ENCODE measurements around the gene SPAG4.

The SPAG4 gene

DNA sequence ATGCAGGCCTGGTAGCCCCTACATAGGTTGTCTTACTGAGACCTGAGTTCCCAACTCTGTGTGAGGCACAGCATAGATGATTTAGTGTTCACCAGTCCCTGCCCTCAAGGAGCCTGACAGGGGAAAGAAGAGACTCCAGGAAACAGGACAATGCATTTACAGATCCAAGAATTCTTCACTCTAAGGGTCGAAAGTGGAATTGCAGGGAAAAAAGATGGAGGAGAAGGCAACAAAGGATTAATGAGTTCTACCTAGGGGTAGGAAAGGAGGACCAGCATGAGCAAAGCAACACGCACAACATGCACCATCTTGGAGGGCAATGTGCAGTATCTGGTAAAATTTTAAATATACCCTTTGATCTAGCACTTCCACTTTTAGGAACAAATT is 5.9 kb downstream of the SPAG4 start:
- peaks cover 22% of the 10 kb centered on the region for H3K4me1 ChIP-seq
- no peaks in the 10 kb centered on the region for H3K27me3 ChIP-seq (ENCODE audit: low read depth)
- no peak overlapping the region for H3K4me3 ChIP-seq
- no peak for DNase-seq (ENCODE audit: low spot score in 2 of 2)
- H3K9me3 ChIP-seq, result no peaks in the 10 kb centered on the region
- in situ Hi-C loops (cut with MboI; ENCODE audit: low sequenced_read_pairs), result no loop called here
- H3K36me3 ChIP-seq (replicated peaks), result peaks cover 18% of the 10 kb centered on the region

DNA sequence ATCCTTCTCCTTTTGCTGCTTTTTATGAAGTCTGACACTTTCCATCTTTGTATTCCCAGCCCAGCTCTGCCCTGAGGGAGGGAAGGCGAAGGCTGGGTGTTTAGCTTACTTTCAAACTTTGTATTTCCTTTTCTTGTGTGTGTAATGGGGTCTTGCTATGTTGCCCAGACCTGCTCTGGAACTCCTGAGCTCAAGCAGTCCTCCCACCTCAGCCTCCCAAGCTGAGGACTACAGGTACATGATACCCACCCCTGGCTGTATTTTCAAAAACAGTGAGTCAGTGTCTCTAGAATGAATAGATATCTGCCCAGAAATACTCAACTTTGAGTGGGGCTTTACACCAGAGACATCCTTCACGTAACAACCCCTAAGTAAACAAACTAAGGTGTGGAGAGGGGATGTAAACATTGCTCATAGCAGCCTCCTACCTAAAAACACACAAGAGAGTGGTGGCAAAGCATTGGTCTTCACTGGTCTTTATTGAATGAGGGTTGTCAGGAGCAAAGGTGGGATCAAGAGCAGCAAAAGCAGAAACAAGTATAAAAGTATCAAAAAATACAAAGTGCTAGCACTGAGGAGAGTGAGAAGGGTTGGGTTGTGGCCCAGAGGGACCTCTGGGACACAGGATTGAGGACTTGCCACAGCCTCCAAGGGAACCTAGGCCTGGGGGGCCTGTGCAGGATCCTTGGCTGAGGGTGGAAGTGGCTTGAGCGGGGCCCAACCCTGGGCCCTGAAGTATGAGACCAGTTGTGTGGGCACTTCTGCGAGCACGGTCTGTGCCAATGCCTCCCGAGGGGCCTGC is 10.2 kb downstream of the SPAG4 start:
- H3K9me3 ChIP-seq, result no peaks in the 10 kb centered on the region
- in situ Hi-C loops (cut with MboI; ENCODE audit: low sequenced_read_pairs), result no loop called here
- H3K4me3 ChIP-seq, result no peak overlapping the region
- peaks cover 43% of the 10 kb centered on the region for H3K36me3 ChIP-seq (replicated peaks)
- DNase-seq (ENCODE audit: low spot score in 2 of 2), result no peak
- no peaks in the 10 kb centered on the region for H3K4me1 ChIP-seq
- H3K27me3 ChIP-seq (ENCODE audit: low read depth), result no peaks in the 10 kb centered on the region

DNA sequence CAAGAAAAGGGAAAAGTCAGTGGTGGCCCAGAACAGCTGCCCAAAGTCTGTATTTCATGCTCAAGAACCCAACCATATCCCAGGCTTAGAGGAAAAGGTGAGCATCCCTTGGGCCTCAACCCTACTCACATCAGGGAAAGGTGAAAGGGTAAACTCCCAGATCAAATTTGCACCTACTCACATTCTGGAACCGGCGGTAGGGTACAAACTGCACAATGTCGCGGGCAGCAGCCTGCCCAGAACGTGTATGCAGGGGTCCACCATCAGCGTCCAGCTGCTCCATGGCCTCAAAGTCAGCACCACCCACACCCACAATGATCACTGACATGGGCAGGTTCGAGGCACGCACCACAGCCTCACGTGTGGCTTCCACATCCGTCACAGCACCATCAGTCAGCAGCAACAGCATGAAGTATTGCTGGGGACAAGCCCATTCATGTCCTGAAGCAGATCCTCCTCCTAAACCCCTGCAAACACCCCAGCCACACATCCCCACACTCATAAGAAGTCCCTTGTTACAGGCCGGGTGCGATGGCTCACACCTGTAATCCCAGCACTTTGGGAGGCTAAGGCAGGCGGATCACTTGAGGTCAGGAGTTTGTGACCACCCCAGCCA is 10.9 kb downstream of the SPAG4 start:
- Histone ChIP-seq H3K27me3 (ENCODE audit: low read depth) (no peaks in the 10 kb centered on the region), H3K4me3 (no peak overlapping the region), H3K36me3 (replicated peaks) (peaks cover 50% of the 10 kb centered on the region), H3K9me3 (no peaks in the 10 kb centered on the region), H3K4me1 (no peaks in the 10 kb centered on the region)
- DNase-seq (ENCODE audit: low spot score in 2 of 2), result no peak
- in situ Hi-C loops (cut with MboI; ENCODE audit: low sequenced_read_pairs), result no loop called here

DNA sequence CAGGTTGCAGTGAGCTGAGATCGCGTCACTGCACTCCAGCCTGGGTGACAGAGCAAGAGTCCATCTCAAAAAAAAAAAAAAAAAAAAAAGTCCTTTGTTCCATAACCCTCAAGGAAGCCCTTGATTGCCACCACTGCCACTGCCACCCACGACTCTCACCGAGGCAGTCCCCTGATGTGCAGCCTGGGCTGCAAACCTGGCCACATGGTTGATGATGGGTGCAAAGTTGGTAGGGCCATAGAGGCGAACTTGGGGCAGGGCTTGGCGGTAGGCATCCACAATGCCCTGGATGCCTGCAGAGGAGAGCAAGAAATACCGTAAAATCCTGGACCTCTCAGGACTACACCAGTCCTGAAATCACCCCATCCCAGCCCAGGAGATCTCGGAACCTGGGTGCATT is 11.5 kb downstream of the SPAG4 start:
- no peaks in the 10 kb centered on the region for H3K9me3 ChIP-seq
- no peaks in the 10 kb centered on the region for H3K27me3 ChIP-seq (ENCODE audit: low read depth)
- no peaks in the 10 kb centered on the region for H3K4me1 ChIP-seq
- DNase-seq (ENCODE audit: low spot score in 2 of 2), result no peak
- H3K4me3 ChIP-seq, result no peak overlapping the region
- in situ Hi-C loops (cut with MboI; ENCODE audit: low sequenced_read_pairs), result no loop called here
- peaks cover 55% of the 10 kb centered on the region for H3K36me3 ChIP-seq (replicated peaks)

DNA sequence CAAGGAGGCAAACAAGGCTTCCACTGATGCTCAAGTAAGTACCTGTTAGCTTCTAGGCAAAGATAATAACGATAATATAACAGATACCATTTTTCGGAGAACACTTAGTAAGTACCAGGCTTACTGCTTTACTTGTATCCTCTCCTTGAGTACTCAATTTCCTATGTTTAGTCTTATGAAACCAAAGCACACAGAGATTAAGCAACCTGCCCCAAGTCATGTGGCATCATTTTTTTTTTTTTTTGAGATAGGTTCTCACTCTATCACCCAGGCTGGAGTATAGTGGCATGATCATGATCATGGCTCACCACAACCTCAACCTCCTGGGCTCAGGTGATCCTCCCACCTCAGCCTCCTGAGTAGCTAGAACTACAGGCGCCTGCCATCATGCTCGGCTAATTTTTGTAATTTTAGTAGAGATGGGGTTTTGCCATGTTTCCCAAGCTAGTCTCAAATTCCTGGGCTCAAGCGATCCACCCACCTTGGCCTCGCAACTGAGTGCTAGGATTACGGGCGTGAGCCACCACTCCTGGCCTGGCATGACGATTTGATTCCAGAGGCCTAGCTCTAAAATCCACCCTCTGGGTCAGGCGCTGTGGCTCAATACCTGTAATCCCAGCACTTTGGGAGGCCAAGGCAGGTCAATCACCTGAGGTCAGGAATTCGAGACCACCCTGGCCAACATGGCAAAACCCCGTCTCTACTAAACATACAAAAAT is 14.0 kb downstream of the SPAG4 start:
- no peak for DNase-seq (ENCODE audit: low spot score in 2 of 2)
- in situ Hi-C loops (cut with MboI; ENCODE audit: low sequenced_read_pairs), result no loop called here
- Histone ChIP-seq H3K4me1 (no peaks in the 10 kb centered on the region), H3K4me3 (no peak overlapping the region), H3K27me3 (ENCODE audit: low read depth) (no peaks in the 10 kb centered on the region), H3K36me3 (replicated peaks) (peaks cover 55% of the 10 kb centered on the region), H3K9me3 (no peaks in the 10 kb centered on the region)

DNA sequence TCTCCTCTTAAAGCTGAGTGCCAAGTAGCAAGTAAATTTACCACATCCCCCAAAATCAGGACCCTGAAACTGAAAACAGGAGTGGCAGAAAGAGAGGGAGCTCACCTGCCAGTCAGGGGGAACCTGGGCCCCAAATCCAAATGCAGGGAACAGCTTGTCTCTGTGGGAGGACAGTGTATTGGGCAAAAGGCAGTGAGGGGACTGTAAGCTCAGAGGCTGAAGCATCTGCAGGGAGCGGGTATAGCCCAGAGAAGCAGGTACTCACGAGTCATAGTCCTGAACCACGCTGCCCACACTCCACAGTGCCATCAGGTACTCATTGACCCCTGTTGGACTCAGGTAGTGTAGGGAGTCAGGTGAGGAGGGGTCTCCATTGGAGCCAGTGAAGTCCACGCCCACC is 15.0 kb downstream of the SPAG4 start:
- peaks cover 47% of the 10 kb centered on the region for H3K36me3 ChIP-seq (replicated peaks)
- H3K27me3 ChIP-seq (ENCODE audit: low read depth), result no peaks in the 10 kb centered on the region
- H3K4me3 ChIP-seq, result no peak overlapping the region
- H3K9me3 ChIP-seq, result no peaks in the 10 kb centered on the region
- H3K4me1 ChIP-seq, result no peaks in the 10 kb centered on the region
- DNase-seq (ENCODE audit: low spot score in 2 of 2), result no peak
- in situ Hi-C loops (cut with MboI; ENCODE audit: low sequenced_read_pairs), result no loop called here

DNA sequence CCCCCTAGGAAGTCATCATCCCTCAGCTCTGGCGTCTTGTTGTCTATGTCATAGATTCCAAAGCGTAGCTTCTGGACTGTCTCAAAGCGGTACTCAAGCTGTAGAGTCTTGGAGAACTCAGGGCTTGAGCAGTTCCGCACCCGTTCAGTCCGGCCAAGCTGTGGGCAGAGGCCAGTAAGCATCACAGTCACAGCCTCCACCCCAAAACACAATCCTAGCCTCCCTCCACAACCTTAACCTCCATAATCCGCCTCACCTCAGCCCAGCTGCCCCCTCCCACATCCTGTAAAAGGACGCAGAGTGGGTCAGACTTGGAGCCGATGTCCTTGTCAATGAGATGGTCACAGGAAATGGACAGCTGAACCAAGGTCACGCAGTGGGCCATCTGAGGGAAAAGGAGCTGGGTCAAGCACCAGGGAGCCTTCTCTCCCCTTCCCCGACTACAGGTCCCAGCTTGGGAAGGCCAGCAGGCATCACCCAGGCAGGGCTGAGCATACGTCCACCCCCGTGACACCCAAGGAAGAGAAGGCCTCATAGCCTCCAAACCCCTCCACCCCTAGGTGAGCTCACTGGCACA is 17.0 kb downstream of the SPAG4 start:
- in situ Hi-C loops (cut with MboI; ENCODE audit: low sequenced_read_pairs), result no loop called here

DNA sequence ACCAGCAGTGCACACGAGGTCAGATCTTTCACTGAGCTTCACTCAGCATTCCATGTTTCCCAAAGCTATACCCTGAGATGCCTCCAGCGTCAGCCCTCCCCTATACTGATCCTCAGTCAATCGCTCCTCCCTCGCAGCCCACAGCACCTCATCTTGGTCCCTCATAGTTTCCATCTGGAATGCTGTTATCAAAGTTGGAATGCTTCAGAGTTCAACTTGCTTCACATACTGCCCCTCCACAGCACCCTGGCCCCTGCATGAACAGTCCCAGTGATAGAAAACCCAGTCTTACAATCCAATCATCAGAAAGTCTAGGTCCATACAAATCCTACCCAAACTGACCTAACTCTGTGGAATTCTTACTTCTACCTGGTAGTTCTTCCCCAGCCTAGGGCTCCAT is 20.0 kb downstream of the SPAG4 start:
- in situ Hi-C loops (cut with MboI; ENCODE audit: low sequenced_read_pairs), result no loop called here
- no peak for DNase-seq (ENCODE audit: low spot score in 2 of 2)
- H3K36me3 ChIP-seq (replicated peaks), result peaks cover 13% of the 10 kb centered on the region

More for the DNA sequence above, 17.0 kb downstream of the SPAG4 start:
- Histone ChIP-seq H3K9me3 (no peaks in the 10 kb centered on the region), H3K27me3 (ENCODE audit: low read depth) (no peaks in the 10 kb centered on the region), H3K4me1 (no peaks in the 10 kb centered on the region), H3K4me3 (no peak overlapping the region), H3K36me3 (replicated peaks) (peaks cover 31% of the 10 kb centered on the region)
- DNase-seq (ENCODE audit: low spot score in 2 of 2), result no peak

DNA sequence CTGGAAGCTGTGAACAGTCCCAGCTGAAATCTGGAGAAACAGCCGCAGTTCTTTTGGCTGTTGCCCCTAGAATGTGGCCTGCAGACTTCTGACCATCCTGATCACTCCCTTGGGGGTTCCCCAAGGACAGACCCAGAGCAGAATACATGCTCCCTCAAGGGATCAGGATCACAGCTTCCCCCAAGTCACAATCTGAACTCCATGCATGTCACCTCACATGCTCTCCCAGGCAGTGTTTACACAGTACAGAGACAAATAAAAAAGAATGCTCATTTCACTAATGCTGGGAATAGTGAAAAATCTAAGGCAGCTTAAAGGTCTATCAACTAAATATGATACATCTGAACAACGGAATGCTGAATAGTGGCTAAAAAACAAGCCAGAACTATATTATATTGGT is 20.5 kb downstream of the SPAG4 start:
- in situ Hi-C loops (cut with MboI; ENCODE audit: low sequenced_read_pairs), result no loop called here
- DNase-seq (ENCODE audit: low spot score in 2 of 2), result no peak
- H3K9me3 ChIP-seq, result no peaks in the 10 kb centered on the region
- H3K36me3 ChIP-seq (replicated peaks), result peaks cover 9% of the 10 kb centered on the region
- no peaks in the 10 kb centered on the region for H3K27me3 ChIP-seq (ENCODE audit: low read depth)
- peaks cover 15% of the 10 kb centered on the region for H3K4me1 ChIP-seq
- no peak overlapping the region for H3K4me3 ChIP-seq

More for the DNA sequence above, 20.0 kb downstream of the SPAG4 start:
- H3K4me1 ChIP-seq, result peaks cover 15% of the 10 kb centered on the region
- H3K9me3 ChIP-seq, result no peaks in the 10 kb centered on the region
- no peak overlapping the region for H3K4me3 ChIP-seq
- H3K27me3 ChIP-seq (ENCODE audit: low read depth), result no peaks in the 10 kb centered on the region

DNA sequence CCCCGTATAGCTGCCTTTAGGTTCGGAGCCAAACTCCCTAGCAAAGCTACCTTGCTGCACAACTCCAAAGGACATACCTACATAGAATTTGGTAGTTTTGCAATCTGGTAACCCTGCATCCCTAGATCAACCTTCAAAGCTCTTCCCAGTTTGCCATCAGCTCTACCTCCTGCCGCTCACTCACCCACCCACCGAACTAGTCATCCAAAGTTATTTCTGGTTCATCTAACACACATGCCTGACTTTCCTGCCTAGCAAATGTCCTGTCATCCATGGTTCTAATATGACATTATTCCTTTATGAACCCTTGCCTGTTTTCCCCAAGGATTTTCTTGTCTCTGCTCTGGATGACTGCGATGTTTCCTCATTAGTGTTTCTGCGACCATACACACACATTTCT is 21.6 kb downstream of the SPAG4 start:
- H3K4me1 ChIP-seq, result peaks cover 15% of the 10 kb centered on the region
- no peak for DNase-seq (ENCODE audit: low spot score in 2 of 2)
- no peaks in the 10 kb centered on the region for H3K9me3 ChIP-seq
- H3K4me3 ChIP-seq, result no peak overlapping the region
- in situ Hi-C loops (cut with MboI; ENCODE audit: low sequenced_read_pairs), result no loop called here
- H3K36me3 ChIP-seq (replicated peaks), result no peaks in the 10 kb centered on the region; the same call in 1 of the 2 replicates
- H3K27me3 ChIP-seq (ENCODE audit: low read depth), result no peaks in the 10 kb centered on the region

DNA sequence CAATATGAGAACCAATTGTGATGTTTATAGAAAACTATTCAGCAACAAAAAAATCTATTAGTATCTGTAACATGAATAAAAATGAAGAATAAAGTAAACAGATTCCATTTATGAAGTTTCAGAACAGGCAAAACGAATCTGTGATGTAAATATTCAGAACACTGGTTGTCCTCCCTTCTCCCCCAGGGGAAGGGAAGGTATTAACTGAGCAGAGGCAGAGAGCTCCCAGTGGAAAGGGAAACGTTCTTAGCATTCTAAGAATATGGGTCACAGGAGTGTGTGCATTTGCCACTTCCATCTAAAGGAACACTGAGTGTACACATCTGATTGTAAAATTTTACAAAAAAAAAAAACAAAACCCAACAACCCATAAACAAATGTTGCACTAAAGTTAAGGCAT is 23.1 kb downstream of the SPAG4 start:
- no peaks in the 10 kb centered on the region for H3K9me3 ChIP-seq
- no peak for DNase-seq (ENCODE audit: low spot score in 2 of 2)
- H3K27me3 ChIP-seq (ENCODE audit: low read depth), result no peaks in the 10 kb centered on the region
- H3K4me3 ChIP-seq, result no peak overlapping the region
- H3K4me1 ChIP-seq, result peaks cover 15% of the 10 kb centered on the region
- no peaks in the 10 kb centered on the region for H3K36me3 ChIP-seq (replicated peaks)
- in situ Hi-C loops (cut with MboI; ENCODE audit: low sequenced_read_pairs), result no loop called here

DNA sequence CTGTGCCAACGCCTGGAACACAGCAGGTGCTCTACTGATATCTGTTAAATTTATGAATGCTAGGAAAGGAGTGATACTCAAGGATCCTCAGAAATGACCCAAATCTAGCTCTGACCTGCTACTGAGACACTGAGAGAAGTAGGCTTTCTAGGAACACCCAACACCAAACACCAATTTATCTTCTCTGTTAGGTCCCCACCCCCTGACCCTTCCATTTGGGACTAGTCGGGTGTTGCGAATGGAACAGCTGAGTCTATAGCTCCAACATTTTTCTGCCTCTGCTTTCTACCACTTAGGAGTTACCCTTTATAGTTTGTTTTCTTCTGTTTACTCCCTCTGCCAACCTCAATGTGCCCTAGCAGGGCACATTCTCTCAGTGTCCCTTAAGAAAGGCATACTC is 25.1 kb downstream of the SPAG4 start:
- no peaks in the 10 kb centered on the region for H3K9me3 ChIP-seq
- in situ Hi-C loops (cut with MboI; ENCODE audit: low sequenced_read_pairs), result no loop called here
- peaks cover 15% of the 10 kb centered on the region for H3K4me1 ChIP-seq
- no peak overlapping the region for H3K4me3 ChIP-seq
- no peaks in the 10 kb centered on the region for H3K36me3 ChIP-seq (replicated peaks)
- no peak for DNase-seq (ENCODE audit: low spot score in 2 of 2)
- no peaks in the 10 kb centered on the region for H3K27me3 ChIP-seq (ENCODE audit: low read depth)

DNA sequence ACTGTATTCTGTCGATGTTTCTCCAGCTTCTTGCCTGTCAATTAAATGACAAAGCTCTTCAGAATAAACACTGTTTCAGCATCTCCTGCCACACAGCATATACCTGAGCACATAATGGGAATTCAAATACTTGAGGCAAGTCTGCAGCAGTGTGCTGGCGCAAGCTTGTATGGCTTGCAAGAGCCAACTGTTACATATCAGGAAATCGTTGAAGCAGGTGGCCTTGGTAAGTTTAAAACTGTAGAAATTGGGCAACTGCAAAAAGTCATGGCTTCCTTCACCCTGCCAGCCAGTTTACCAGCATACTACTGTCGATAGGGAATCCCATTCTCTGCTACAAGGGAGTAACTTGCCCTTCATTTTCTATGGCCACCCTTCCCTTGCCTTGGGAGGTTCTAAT is 26.1 kb downstream of the SPAG4 start:
- no peak for DNase-seq (ENCODE audit: low spot score in 2 of 2)
- Histone ChIP-seq H3K27me3 (ENCODE audit: low read depth) (no peaks in the 10 kb centered on the region), H3K4me1 (peaks cover 15% of the 10 kb centered on the region), H3K4me3 (no peak overlapping the region), H3K36me3 (replicated peaks) (no peaks in the 10 kb centered on the region), H3K9me3 (no peaks in the 10 kb centered on the region)
- in situ Hi-C loops (cut with MboI; ENCODE audit: low sequenced_read_pairs), result no loop called here

DNA sequence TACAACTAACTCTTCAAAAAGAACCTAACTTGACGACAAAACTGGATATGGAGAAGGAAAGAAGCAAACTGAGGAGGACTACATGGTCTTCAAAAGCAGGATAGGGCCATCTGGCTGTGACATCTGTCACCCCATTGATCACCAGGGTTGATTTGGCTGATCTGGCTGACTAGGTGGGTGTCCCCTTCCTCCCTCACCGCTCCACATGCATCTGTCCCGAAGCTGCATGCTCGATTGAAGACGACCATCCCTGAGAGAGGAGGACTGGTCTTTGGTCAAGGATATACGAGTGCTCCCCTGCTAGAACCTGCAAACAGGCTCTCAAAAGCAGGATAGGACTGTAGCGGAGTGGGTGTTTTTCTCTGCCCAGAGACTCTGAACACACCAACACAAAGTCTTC is 27.4 kb downstream of the SPAG4 start:
- in situ Hi-C loops (cut with MboI; ENCODE audit: low sequenced_read_pairs), result no loop called here
- peaks cover 15% of the 10 kb centered on the region for H3K4me1 ChIP-seq
- no peaks in the 10 kb centered on the region for H3K27me3 ChIP-seq (ENCODE audit: low read depth)
- no peak overlapping the region for H3K4me3 ChIP-seq
- DNase-seq (ENCODE audit: low spot score in 2 of 2), result no peak
- H3K36me3 ChIP-seq (replicated peaks), result no peaks in the 10 kb centered on the region
- H3K9me3 ChIP-seq, result no peaks in the 10 kb centered on the region

Data from HAP-1 (cell line).